NCI-H345 treated with DMSO at 0.1 percent for 48 hours (cell line): Measurements from ENCODE around the gene NANOGP8.

ENCODE experiments used
- DNase-seq: peaks from one replicate; lab custom pipeline; 2025; ENCODE audit not compliant: unreplicated experiment; lab: John Stamatoyannopoulos, UW

NANOGP8 gene

GRCh38 chr15:35061161-35061824 lies 23.8 kb downstream of the NANOGP8 start:
- no peak for DNase-seq

GRCh38 chr15:35060591-35060990 lies 24.5 kb downstream of the NANOGP8 start:
- no peak for DNase-seq

- no peak for DNase-seq
Measured at GRCh38 chr15:35058534-35059054, 26.5 kb downstream of the NANOGP8 start.

GRCh38 chr15:35055416-35056105 lies 29.5 kb downstream of the NANOGP8 start:
- no peak for DNase-seq

DNA sequence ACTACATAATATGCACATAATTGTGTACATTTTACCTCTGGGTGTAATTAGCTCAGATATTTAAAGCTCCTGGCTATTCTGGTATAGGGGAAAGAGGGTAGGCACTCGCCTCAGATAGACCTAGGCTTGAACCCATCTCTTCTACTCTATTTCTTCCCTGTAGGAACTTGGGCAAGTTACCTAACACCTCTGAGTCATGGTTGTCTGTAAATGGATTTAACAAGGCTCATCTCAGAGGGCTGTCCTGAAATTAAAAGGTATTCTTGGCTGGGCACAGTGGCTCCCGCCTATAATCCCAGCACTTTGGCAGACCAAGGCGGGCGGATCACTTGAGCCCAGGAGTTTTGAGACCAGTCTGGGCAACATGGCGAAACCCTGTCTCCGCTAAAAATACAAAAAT lies 30.7 kb downstream of the NANOGP8 start:
- DNase-seq = no peak

- DNase-seq = no peak
Measured at GRCh38 chr15:35047996-35048395, 37.1 kb downstream of the NANOGP8 start.

DNA sequence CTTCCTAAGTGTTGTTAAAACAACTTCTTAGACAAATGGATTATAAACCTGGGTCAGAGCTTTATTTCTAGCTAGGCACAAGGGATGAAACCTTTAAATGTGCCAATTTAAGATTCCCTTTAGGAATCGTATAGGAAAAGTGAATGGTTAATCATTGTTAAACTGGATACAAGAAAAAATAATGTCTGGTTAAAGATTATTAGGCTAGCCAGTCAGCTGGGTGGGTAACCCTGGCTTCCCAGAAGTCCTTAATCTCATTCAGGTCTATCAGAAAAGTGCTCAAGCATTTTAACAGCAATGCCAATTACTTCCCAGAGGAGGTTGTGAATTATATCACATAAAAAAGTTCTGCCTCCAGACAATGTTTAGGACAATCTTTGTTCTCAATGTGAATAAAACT lies 37.6 kb downstream of the NANOGP8 start:
- no peak for DNase-seq

DNA sequence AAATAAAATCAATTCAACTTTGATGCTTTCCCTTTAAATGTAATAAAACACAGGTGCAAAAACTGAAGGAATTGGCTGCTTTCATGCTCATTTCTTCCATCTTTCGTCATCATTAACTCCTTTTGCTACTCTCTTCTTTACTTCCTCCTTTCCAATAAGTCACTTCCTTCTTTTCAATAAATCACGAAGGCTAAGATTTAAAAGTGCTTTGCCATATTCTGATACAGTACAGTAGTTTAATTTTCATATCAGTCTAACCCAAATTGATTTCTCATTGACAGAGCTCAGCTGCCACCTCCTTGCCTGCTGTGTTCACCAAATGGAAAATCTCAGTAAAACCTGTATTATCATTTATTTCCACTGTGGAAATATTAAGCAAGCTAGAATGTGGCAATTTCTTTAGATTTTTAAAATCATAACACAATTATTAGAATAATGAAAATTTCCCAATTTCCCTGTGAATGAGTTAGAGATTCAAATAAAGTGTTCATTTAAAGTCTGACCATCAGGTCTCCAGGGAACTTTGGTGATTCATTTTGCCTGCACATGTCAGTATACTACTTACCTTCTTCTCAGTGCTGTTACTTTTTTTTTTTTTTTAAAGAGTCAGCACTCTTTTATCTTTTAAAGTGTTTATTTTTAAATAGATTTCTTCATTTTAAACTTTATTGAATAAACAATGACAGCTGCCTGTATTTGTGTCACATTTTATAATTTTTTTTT lies 41.6 kb downstream of the NANOGP8 start:
- DNase-seq = no peak

- DNase-seq = no peak
Measured at GRCh38 chr15:35040339-35041255, 44.5 kb downstream of the NANOGP8 start.

DNA sequence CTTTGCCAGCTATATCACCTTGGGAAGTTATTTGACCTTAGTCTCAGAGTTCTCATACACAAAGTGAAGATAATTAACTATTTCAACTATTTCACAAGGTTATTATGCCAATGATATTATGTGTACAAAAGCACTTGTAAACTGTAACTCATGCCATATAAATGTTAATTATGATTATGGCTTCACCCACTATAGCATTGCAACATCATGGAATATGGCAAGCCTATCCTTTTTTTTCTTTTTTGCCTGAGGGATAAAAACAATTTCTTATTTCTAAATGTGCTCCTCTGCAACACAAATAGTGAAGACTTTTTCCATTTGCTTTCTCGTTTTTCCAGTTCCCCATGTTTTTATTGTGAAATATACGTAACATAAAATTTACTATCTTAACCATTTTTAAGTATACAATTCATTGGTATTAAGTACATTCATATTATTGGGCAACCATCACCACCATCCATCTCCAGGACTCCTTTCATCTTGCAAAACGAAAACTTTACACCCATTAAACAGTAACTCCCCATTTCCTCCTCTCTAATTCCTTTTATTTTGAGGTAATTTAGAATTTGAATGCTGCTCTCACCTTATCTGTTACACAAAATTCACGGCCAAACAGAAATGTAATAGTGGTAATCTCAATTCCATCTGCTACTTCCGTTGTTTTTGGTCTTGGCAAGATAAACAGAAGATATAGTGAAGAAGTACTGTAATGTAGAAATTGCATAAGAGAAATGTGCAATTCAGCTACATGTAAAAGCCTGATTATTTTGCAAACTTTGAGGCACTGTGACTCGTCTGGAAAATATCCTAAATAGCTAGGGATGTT lies 46.3 kb downstream of the NANOGP8 start:
- no peak for DNase-seq
